Measurements from ENCODE around the gene ZNF44. TPM values are rescaled to one million over a fixed set of nuclear protein-coding genes. Genes with fewer than 3 reads are reported as not detected.

The ZNF44 gene
- total and polyA plus RNA-seq, 2 of the 13 experiments (the other 11 are each of a cell fraction or from before 2014, with no cell fraction given) = 6.9 to 15.7 TPM

DNA sequence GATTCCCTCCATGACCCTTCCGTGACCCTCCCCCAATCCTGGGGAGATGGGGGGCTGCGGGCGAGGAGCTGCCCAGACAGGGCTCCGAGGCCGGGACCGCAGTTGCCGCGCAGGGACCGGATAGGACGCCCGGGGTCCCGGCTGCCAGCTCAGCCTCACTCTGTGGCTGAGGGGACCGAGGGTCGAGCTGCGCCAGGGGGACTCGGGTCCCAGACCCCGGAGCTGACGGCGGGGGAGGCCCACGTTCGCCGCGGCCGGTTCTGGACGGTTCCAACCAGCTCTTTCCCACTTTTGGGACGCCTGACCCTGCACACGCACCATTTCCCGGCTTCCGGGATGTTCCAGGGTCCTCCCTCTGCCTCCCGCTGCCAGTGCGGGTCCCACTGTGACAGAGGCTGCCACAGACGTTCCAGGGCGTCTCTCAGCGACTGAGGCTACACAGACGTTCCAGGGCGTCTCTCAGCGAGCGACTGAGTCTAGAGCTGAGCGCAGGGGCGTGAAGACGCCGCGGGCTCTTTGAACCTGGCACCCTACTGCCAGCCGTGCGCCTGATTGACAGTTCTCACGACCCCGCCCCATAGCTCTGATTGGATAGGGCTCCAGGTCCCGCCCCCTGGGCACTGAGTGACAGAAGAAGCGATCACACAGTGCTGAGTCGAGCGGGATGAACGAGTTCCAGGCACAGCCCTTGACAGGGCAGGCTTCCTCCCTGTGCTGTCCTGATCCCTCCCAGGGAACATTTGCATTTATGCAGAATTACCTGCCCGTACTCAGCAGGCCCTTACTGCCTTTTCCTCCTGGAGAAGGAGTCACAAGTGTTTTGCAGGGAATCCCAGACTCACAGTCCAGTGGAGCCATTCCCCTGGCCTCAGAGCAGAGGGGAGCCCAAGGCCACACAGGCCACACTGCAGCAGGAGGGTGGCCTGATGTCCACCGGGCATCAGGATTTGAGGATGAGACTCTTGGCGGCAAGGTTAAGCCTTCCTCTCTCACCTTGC is 38.8 kb upstream of the ZNF44 start, which contains the start of gene ZNF563 (continued):
- TF ChIP-seq, protein P1, sequence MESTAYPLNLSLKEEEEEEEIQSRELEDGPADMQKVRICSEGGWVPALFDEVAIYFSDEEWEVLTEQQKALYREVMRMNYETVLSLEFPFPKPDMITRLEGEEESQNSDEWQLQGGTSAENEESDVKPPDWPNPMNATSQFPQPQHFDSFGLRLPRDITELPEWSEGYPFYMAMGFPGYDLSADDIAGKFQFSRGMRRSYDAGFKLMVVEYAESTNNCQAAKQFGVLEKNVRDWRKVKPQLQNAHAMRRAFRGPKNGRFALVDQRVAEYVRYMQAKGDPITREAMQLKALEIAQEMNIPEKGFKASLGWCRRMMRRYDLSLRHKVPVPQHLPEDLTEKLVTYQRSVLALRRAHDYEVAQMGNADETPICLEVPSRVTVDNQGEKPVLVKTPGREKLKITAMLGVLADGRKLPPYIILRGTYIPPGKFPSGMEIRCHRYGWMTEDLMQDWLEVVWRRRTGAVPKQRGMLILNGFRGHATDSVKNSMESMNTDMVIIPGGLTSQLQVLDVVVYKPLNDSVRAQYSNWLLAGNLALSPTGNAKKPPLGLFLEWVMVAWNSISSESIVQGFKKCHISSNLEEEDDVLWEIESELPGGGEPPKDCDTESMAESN (CRISPR knock-in tag; conservative IDR thresholded peaks at IDR 0.05) = peak; percentile 72; the same call in 1 of the 2 replicates
- TF ChIP-seq, protein P2, sequence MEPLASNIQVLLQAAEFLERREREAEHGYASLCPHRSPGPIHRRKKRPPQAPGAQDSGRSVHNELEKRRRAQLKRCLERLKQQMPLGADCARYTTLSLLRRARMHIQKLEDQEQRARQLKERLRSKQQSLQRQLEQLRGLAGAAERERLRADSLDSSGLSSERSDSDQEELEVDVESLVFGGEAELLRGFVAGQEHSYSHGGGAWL (CRISPR knock-in tag; IDR thresholded peaks at IDR 0.05) = no peak
- TF ChIP-seq ZBTB21 (CRISPR knock-in tag; IDR thresholded peaks at IDR 0.05) (no peak), ZMAT3 (CRISPR knock-in tag; conservative IDR thresholded peaks at IDR 0.05) (0 out of 2 replicates have a peak, but pooled peaks have one; percentile 62), SP140L (CRISPR knock-in tag; IDR thresholded peaks at IDR 0.05; ENCODE audit: borderline replicate concordance) (no peak), ELF4 (CRISPR knock-in tag; IDR thresholded peaks at IDR 0.05; ENCODE audit: borderline replicate concordance) (no peak), AKAP8 (CRISPR knock-in tag; IDR thresholded peaks at IDR 0.05) (0 out of 2 replicates have a peak, but pooled peaks have one; percentile 27), ZNF557 (CRISPR knock-in tag; IDR thresholded peaks at IDR 0.05) (0 out of 2 replicates have a peak, but pooled peaks have one; percentile 31), ZNF24 (IDR thresholded peaks at IDR 0.05) (no peak), FOXM1 (CRISPR knock-in tag; IDR thresholded peaks at IDR 0.05) (no peak), TSC22D2 (CRISPR knock-in tag; IDR thresholded peaks at IDR 0.05; ENCODE audit: borderline replicate concordance) (no peak; the same call in 1 of the 2 replicates), ZNF253 (CRISPR knock-in tag; IDR thresholded peaks at IDR 0.05; ENCODE audit: borderline replicate concordance) (peak; percentile 49; the same call in 1 of the 2 replicates), GATAD2A (CRISPR knock-in tag; IDR thresholded peaks at IDR 0.05) (peak; percentile 18; the same call in 1 of the 2 replicates), ZNF224 (CRISPR knock-in tag; IDR thresholded peaks at IDR 0.05) (no peak), ZNF589 (CRISPR knock-in tag; conservative IDR thresholded peaks at IDR 0.05) (no peak), REXO4 (CRISPR knock-in tag; IDR thresholded peaks at IDR 0.05; ENCODE audit: borderline replicate concordance) (peak; percentile 30; the same call in 1 of the 2 replicates)
- TF ChIP-seq, protein P3, sequence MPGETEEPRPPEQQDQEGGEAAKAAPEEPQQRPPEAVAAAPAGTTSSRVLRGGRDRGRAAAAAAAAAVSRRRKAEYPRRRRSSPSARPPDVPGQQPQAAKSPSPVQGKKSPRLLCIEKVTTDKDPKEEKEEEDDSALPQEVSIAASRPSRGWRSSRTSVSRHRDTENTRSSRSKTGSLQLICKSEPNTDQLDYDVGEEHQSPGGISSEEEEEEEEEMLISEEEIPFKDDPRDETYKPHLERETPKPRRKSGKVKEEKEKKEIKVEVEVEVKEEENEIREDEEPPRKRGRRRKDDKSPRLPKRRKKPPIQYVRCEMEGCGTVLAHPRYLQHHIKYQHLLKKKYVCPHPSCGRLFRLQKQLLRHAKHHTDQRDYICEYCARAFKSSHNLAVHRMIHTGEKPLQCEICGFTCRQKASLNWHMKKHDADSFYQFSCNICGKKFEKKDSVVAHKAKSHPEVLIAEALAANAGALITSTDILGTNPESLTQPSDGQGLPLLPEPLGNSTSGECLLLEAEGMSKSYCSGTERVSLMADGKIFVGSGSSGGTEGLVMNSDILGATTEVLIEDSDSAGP (CRISPR knock-in tag; IDR thresholded peaks at IDR 0.05; ENCODE audit: borderline replicate concordance) = peak; percentile 92
- TF ChIP-seq, protein P4, sequence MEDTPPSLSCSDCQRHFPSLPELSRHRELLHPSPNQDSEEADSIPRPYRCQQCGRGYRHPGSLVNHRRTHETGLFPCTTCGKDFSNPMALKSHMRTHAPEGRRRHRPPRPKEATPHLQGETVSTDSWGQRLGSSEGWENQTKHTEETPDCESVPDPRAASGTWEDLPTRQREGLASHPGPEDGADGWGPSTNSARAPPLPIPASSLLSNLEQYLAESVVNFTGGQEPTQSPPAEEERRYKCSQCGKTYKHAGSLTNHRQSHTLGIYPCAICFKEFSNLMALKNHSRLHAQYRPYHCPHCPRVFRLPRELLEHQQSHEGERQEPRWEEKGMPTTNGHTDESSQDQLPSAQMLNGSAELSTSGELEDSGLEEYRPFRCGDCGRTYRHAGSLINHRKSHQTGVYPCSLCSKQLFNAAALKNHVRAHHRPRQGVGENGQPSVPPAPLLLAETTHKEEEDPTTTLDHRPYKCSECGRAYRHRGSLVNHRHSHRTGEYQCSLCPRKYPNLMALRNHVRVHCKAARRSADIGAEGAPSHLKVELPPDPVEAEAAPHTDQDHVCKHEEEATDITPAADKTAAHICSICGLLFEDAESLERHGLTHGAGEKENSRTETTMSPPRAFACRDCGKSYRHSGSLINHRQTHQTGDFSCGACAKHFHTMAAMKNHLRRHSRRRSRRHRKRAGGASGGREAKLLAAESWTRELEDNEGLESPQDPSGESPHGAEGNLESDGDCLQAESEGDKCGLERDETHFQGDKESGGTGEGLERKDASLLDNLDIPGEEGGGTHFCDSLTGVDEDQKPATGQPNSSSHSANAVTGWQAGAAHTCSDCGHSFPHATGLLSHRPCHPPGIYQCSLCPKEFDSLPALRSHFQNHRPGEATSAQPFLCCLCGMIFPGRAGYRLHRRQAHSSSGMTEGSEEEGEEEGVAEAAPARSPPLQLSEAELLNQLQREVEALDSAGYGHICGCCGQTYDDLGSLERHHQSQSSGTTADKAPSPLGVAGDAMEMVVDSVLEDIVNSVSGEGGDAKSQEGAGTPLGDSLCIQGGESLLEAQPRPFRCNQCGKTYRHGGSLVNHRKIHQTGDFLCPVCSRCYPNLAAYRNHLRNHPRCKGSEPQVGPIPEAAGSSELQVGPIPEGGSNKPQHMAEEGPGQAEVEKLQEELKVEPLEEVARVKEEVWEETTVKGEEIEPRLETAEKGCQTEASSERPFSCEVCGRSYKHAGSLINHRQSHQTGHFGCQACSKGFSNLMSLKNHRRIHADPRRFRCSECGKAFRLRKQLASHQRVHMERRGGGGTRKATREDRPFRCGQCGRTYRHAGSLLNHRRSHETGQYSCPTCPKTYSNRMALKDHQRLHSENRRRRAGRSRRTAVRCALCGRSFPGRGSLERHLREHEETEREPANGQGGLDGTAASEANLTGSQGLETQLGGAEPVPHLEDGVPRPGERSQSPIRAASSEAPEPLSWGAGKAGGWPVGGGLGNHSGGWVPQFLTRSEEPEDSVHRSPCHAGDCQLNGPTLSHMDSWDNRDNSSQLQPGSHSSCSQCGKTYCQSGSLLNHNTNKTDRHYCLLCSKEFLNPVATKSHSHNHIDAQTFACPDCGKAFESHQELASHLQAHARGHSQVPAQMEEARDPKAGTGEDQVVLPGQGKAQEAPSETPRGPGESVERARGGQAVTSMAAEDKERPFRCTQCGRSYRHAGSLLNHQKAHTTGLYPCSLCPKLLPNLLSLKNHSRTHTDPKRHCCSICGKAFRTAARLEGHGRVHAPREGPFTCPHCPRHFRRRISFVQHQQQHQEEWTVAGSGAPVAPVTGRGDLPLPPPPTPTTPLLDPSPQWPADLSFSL (CRISPR knock-in tag; IDR thresholded peaks at IDR 0.05) = no peak

Data from HepG2 (cell line).